ENCODE data around the gene GRM8.

The GRM8 gene

DNA sequence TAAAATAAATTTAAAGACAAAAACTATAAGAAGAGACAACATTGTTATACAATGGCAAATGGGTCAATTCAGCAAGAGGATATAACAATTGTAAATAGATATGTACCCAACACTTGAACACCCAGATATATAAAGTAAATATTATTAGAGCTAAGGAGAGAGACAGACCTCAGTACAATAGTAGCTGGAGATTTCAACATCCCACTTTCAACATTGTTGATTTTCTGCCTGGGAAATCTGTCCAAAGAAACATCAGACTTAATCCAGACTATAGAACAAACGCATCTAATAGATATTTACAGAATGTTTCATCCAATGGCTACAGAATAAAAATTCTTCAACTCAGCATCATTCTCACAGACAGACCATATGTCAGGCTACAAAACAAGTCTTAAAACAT, 256.1 kb downstream of the GRM8 start:
- ChIA-PET CTCF (no interaction called here), POLR2A (no interaction called here)
- TF ChIP-seq SUZ12 (IDR thresholded peaks at IDR 0.05) (no peak), ARNT (IDR thresholded peaks at IDR 0.05) (no peak), PKNOX1 (IDR thresholded peaks at IDR 0.05) (no peak), ELF4 (IDR thresholded peaks at IDR 0.05) (no peak), BHLHE40 (IDR thresholded peaks at IDR 0.05; ENCODE audit: borderline replicate concordance) (no peak), CTBP1 (IDR thresholded peaks at IDR 0.05; ENCODE audit: borderline replicate concordance) (no peak), FOXA1 (IDR thresholded peaks at IDR 0.05) (no peak), ZNF384 (IDR thresholded peaks at IDR 0.05) (no peak), TARDBP (IDR thresholded peaks at IDR 0.05) (no peak), FOXM1 (IDR thresholded peaks at IDR 0.05; ENCODE audit: borderline replicate concordance) (no peak), L3MBTL2 (conservative IDR thresholded peaks at IDR 0.05) (no peak), SP1 (IDR thresholded peaks at IDR 0.05) (no peak), NFRKB (IDR thresholded peaks at IDR 0.05) (no peak), FOXK2 (IDR thresholded peaks at IDR 0.05) (no peak), LEF1 (IDR thresholded peaks at IDR 0.05; ENCODE audit: borderline replicate concordance) (no peak), HDGF (IDR thresholded peaks at IDR 0.05; ENCODE audit: borderline replicate concordance) (no peak)
- DNase-seq (ENCODE audit: extremely low spot score), result no peak

- ChIA-PET CTCF (no interaction called here), POLR2A (interaction anchor here (0.6 kb wide), 1 partner anchor 321 kb away, joined by 3 read pairs; no protein-coding TSS in a partner anchor)
- no peak for DNase-seq (ENCODE audit: extremely low spot score)
- TF ChIP-seq ZNF384 (IDR thresholded peaks at IDR 0.05) (no peak), L3MBTL2 (conservative IDR thresholded peaks at IDR 0.05) (no peak), ARNT (IDR thresholded peaks at IDR 0.05) (no peak), TARDBP (IDR thresholded peaks at IDR 0.05) (no peak), BHLHE40 (IDR thresholded peaks at IDR 0.05; ENCODE audit: borderline replicate concordance) (no peak), FOXK2 (IDR thresholded peaks at IDR 0.05) (no peak), FOXM1 (IDR thresholded peaks at IDR 0.05; ENCODE audit: borderline replicate concordance) (no peak), ELF4 (IDR thresholded peaks at IDR 0.05) (no peak), FOXA1 (IDR thresholded peaks at IDR 0.05) (no peak), SP1 (IDR thresholded peaks at IDR 0.05) (no peak), CTBP1 (IDR thresholded peaks at IDR 0.05; ENCODE audit: borderline replicate concordance) (no peak), HDGF (IDR thresholded peaks at IDR 0.05; ENCODE audit: borderline replicate concordance) (no peak), LEF1 (IDR thresholded peaks at IDR 0.05; ENCODE audit: borderline replicate concordance) (no peak)
Measured at GRCh38 chr7:126993626-126994213, 259.0 kb downstream of the GRM8 start.

DNA sequence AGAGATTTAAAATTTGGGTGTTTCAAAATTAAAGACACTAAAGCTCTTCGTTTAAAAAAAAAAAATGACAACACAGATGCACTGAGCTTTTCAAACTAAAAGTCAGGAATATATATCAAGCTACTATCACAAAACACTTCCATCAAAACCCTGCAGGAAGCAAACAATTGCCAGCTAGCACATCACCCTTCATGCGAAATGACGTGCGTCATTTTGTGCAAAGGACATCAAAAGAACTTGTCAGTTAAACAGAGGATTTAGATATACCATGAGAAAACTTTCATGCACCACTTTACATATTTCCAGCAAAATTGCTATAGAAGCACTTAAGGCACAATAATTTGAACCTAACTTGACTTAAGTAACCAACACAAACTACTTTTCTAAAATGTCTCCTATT, 264.7 kb downstream of the GRM8 start:
- ChIA-PET CTCF (no interaction called here), POLR2A (no interaction called here)
- TF ChIP-seq SP1 (IDR thresholded peaks at IDR 0.05) (no peak), HDGF (IDR thresholded peaks at IDR 0.05; ENCODE audit: borderline replicate concordance) (no peak), FOXA1 (IDR thresholded peaks at IDR 0.05) (no peak), FOXM1 (IDR thresholded peaks at IDR 0.05; ENCODE audit: borderline replicate concordance) (no peak), CTBP1 (IDR thresholded peaks at IDR 0.05; ENCODE audit: borderline replicate concordance) (no peak), BHLHE40 (IDR thresholded peaks at IDR 0.05; ENCODE audit: borderline replicate concordance) (no peak), ELF4 (IDR thresholded peaks at IDR 0.05) (no peak), PKNOX1 (IDR thresholded peaks at IDR 0.05) (no peak), ARNT (IDR thresholded peaks at IDR 0.05) (no peak)
- no peak for DNase-seq (ENCODE audit: extremely low spot score)

- ChIA-PET POLR2A (no interaction called here), CTCF (no interaction called here)
- no peak for DNase-seq (ENCODE audit: extremely low spot score)
- no peak for TF ChIP-seq ZNF384 (IDR thresholded peaks at IDR 0.05)
- TF ChIP-seq LEF1 (IDR thresholded peaks at IDR 0.05; ENCODE audit: borderline replicate concordance), result no peak
- TF ChIP-seq L3MBTL2 (conservative IDR thresholded peaks at IDR 0.05), result no peak
Measured at GRCh38 chr7:126979722-126980121, 273.0 kb downstream of the GRM8 start.

DNA sequence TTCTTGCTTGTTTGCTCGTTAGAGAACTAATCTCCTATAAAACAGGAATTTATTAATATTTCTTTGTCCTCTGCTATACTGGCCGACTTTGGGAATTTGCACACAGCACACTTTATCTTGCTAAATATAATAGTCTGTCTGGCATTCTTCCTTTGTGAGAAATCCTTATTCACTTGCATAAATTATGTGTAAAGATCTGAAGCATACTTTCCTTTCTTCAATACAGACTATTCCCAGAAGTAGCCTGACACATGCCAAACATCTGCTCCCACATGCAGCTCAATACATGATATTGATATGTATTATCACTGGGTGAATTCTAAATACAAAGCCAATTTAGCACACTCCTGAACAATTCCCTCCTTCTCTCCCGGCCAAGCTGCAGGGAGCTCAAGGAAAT, 273.9 kb downstream of the GRM8 start:
- CTCF ChIA-PET, result no interaction called here
- POLR2A ChIA-PET, result no interaction called here
- TF ChIP-seq PKNOX1 (IDR thresholded peaks at IDR 0.05) (no peak), FOXM1 (IDR thresholded peaks at IDR 0.05; ENCODE audit: borderline replicate concordance) (no peak), ELF4 (IDR thresholded peaks at IDR 0.05) (no peak), NFRKB (IDR thresholded peaks at IDR 0.05) (no peak), SUZ12 (IDR thresholded peaks at IDR 0.05) (no peak), HDGF (IDR thresholded peaks at IDR 0.05; ENCODE audit: borderline replicate concordance) (no peak)
- no peak for DNase-seq (ENCODE audit: extremely low spot score)

GRCh38 chr7:126973066-126973465, 279.7 kb downstream of the GRM8 start:
- TF ChIP-seq ARNT (IDR thresholded peaks at IDR 0.05) (no peak), CTBP1 (IDR thresholded peaks at IDR 0.05; ENCODE audit: borderline replicate concordance) (no peak), ZNF384 (IDR thresholded peaks at IDR 0.05) (no peak), TARDBP (IDR thresholded peaks at IDR 0.05) (no peak), FOXK2 (IDR thresholded peaks at IDR 0.05) (no peak), FOXM1 (IDR thresholded peaks at IDR 0.05; ENCODE audit: borderline replicate concordance) (no peak), HDGF (IDR thresholded peaks at IDR 0.05; ENCODE audit: borderline replicate concordance) (no peak), FOXA1 (IDR thresholded peaks at IDR 0.05) (no peak), ELF4 (IDR thresholded peaks at IDR 0.05) (no peak), LEF1 (IDR thresholded peaks at IDR 0.05; ENCODE audit: borderline replicate concordance) (no peak)
- ChIA-PET CTCF (no interaction called here), POLR2A (no interaction called here)
- DNase-seq (ENCODE audit: extremely low spot score), result no peak

Measured in HEK293T (cell line).